Tibial artery (tissue), 4 donors: ENCODE results near the gene CHRND.

Experiments
- DNase-seq, 2 donors: peaks; one replicate each; pipeline ENCODE4 v3.0.0-alpha.2; 2019
- H3K27ac ChIP-seq, 2 donors: fragments of 200-600 bp; sonication (generic) in 1 of 2; 1 replicate in 1 of 2; 2 replicates in 1 of 2; pipeline ENCODE4 v1.5.1; 2018 to 2019; ENCODE audit warnings: mild to moderate bottlenecking in 1 of 2
- H3K27me3 ChIP-seq, 2 donors: fragments of 200-600 bp; sonication (generic) in 1 of 2; one replicate each; pipeline versions ENCODE4 v1.5.1 to v1.6.0; 2016 to 2019
- H3K36me3 ChIP-seq, 3 donors: fragments of 200-600 bp; sonication (generic) in 2 of 3; one replicate each; pipeline ENCODE4 v1.5.1; 2016 to 2019; ENCODE audit warnings: mild to moderate bottlenecking in 2 of 3
- H3K4me1 ChIP-seq, 4 donors: fragments of 200-600 bp; sonication (generic) in 2 of 4; 1 replicate in 3 of 4; 2 replicates in 1 of 4; pipeline ENCODE4 v1.5.1; 2016 to 2019
- H3K4me3 ChIP-seq, 2 donors: fragments of 200-600 bp; sonication (generic) in 1 of 2; 1 replicate in 1 of 2; 2 replicates in 1 of 2; pipeline ENCODE4 v1.5.1; 2018 to 2019; ENCODE audit warnings: mild to moderate bottlenecking in 2 of 2
- H3K9me3 ChIP-seq, 3 donors: fragments of 200-600 bp; sonication (generic) in 1 of 3; one replicate each; pipeline ENCODE4 v1.5.1; 2016 to 2019
- intact Hi-C: fragments of 100-400 bp; cut with DNase I; formaldehyde crosslinking; loops from one replicate; pipeline ENCODE4 v1.15.0; 2023; ENCODE audit warnings: low total_unique reads
- TF ChIP-seq, protein P1 (sequence below), 2 experiments: fragments of 200-600 bp in 1 of 2; fragments of 450-650 bp in 1 of 2; IDR thresholded peaks; one replicate each; pipeline ENCODE4 v1.5.1; 2017 to 2019; ENCODE audit warnings: antibody characterized with exemption in 2 of 2, mild to moderate bottlenecking in 1 of 2, moderate library complexity in 1 of 2

Gene CHRND

DNA sequence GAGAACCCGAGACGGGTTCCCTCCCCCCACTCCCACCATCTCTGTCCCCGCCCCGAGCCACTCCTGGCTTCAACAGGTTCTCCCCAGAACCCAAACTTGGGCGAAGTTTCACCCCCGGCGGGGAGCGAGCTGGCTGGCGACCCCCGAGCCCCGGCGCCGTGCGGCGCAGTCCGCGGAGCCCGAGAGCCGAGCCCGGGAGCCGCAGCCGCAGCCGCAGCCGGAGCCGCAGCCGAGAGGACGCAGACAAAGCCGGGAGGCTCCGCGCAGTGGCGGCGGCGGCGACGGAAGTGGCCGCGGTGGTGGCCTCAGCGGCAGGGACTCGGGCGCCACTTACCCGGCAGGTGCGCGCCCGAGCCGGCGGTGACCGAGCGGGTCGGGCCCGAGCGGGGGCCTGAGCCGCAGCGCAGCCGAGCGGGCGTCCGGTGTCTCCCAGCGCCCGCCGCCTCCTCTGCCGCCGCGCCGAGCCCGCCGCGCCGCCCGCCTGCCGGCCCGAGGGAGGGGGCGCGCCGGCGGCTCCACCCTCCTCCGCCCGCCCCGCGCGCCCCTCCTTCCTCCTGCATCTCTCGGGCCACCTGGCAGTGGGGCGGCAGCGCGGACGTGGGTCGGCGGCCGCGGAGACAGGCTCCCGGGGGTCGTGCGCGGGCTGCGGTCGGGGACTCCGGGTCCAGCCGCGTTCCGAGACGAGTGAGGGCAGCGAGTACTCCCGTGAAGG lies 38.4 kb upstream of the CHRND start, which contains the start of gene ECEL1:
TSS of gene ECEL1 (minus strand) at position 450 of the 712 bp plus-strand sequence. CDS start 1,181 bp downstream, outside the sequence.
- Histone ChIP-seq H3K27ac (no peak within 1 kb of the TSS), H3K4me1 (peaks cover 0 to 25% (median 15%) of the 10 kb centered on the region in 4 donors), H3K9me3 (no peaks in the 10 kb centered on the region), H3K36me3 (no peaks in the 10 kb centered on the region), H3K4me3 (peak within 1 kb of the TSS in 1 of 2 donors; percentile 26), H3K27me3 (peaks cover 0 to 84% of the 10 kb centered on the region in 2 donors)
- peak in 1 of 2 donors; percentile 37 for DNase-seq
- intact Hi-C loops = no loop called here
- TF ChIP-seq, protein P1, sequence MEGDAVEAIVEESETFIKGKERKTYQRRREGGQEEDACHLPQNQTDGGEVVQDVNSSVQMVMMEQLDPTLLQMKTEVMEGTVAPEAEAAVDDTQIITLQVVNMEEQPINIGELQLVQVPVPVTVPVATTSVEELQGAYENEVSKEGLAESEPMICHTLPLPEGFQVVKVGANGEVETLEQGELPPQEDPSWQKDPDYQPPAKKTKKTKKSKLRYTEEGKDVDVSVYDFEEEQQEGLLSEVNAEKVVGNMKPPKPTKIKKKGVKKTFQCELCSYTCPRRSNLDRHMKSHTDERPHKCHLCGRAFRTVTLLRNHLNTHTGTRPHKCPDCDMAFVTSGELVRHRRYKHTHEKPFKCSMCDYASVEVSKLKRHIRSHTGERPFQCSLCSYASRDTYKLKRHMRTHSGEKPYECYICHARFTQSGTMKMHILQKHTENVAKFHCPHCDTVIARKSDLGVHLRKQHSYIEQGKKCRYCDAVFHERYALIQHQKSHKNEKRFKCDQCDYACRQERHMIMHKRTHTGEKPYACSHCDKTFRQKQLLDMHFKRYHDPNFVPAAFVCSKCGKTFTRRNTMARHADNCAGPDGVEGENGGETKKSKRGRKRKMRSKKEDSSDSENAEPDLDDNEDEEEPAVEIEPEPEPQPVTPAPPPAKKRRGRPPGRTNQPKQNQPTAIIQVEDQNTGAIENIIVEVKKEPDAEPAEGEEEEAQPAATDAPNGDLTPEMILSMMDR (IDR thresholded peaks at IDR 0.05) = no peak

DNA sequence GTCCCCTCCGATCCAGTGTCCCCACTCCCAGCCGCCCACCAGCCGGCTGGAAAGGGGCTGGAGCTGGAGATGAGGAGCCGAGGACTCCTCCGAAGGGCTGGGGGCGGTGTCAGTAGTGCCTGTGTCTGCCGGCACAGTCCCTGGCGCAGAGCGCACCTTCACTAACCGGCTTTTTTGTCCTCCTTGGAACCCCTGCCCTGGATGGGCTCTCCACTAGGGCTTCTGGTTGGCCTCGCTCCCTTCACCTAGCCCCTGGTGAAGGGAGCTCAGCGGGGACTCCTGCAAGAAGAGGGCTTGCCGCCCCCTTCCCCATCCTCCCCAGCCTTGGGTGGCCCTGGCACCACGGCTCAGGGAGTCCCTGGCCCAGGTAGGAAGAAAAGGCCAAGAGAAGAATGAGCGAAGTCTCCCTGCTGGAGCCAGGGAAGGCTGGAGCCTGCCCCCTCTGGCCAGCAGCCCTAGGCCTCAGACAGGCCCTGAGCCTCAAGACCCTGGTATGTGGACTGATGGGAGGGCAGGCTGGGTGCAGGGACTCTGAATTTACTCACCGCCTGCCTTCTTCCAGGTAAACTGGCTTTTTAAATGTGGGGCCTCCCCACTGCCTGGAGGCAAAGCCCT lies 37.8 kb upstream of the CHRND start:
- no peak overlapping the region for H3K4me3 ChIP-seq
- H3K36me3 ChIP-seq = no peaks in the 10 kb centered on the region
- TF ChIP-seq, protein P1 (IDR thresholded peaks at IDR 0.05) = no peak
- H3K27me3 ChIP-seq = peaks cover 0 to 77% of the 10 kb centered on the region in 2 donors
- no peak for DNase-seq
- no peak overlapping the region for H3K27ac ChIP-seq
- no peaks in the 10 kb centered on the region for H3K9me3 ChIP-seq
- intact Hi-C loops = no loop called here
- H3K4me1 ChIP-seq = peaks cover 0 to 25% (median 15%) of the 10 kb centered on the region in 4 donors

DNA sequence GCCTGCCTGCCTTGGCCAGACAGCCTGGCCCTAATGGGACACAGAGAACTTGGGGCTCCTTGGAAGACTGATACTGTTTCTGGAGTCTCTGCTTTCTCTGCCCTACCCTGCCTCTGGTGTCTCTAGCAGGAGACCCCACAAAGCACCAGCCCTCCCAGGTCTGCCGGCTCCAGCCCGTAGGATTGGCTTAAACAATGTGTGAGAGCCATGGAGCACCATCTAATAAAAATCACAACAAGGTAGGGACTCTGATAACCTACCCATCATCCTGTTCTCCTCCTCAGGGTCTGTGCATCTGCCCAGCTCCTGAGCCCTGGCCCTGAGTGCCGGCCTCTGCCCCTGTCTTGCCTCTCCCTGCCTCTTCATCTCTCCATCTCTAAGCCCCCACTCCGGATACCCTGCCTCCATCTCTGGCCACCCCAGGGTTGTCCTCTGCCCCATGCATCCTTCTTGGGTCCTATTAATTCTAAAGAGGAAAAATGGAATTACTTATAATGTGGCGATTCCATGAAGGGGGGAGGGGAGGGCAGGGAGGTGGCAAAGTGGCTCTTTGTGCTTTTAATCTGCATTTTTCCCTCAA lies 37.1 kb upstream of the CHRND start:
- peaks cover 0 to 71% of the 10 kb centered on the region in 2 donors for H3K27me3 ChIP-seq

DNA sequence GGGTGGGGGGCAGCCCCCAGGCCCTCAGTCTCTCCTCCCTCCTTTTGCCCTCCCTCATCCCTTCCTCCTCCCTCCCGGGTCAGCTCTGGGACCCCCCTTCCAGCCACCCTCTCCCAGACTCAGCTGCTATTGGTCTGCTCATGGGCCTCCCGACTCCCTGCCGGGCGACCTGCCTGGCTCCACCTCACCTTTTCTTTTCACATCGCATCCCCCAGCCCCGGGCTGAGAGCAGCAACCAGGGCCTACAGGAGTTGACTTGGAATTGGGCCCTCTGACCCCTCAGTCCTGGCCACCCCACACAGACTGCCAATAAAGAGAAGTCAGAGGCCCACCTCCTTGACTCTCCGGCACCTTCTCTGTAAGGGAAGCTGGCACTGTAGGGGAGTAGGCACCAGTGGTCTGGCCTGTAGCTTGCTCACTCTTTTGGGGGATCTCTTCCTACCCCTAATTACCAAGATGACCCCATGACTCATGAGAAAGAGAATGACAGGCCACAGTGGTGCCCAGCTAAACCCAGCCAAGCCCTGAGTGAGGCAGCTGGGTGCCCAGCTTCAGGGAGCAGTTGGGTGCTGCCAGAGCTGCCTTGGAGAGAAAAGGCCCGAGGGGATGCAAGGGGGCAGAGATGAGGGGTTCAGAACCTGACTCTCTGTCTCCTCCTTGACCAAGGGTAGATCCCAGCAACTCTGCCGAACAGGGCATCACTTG lies 36.3 kb upstream of the CHRND start:
- H3K9me3 ChIP-seq = no peaks in the 10 kb centered on the region
- H3K27me3 ChIP-seq = peaks cover 0 to 62% of the 10 kb centered on the region in 2 donors

More for the DNA sequence above, 37.1 kb upstream of the CHRND start:
- no peak overlapping the region for H3K4me3 ChIP-seq
- no peak overlapping the region for H3K27ac ChIP-seq
- DNase-seq = peak in 1 of 2 donors; percentile 33
- no peaks in the 10 kb centered on the region for H3K9me3 ChIP-seq
- intact Hi-C loops = no loop called here
- H3K4me1 ChIP-seq = peaks cover 0 to 25% (median 15%) of the 10 kb centered on the region in 4 donors
- TF ChIP-seq, protein P1 (IDR thresholded peaks at IDR 0.05) = no peak
- H3K36me3 ChIP-seq = no peaks in the 10 kb centered on the region

More for the DNA sequence above, 36.3 kb upstream of the CHRND start:
- H3K4me3 ChIP-seq = no peak overlapping the region
- intact Hi-C loops = no loop called here
- DNase-seq = peak in 1 of 2 donors; percentile 53
- H3K36me3 ChIP-seq = no peaks in the 10 kb centered on the region
- H3K27ac ChIP-seq = no peak overlapping the region
- H3K4me1 ChIP-seq = peaks cover 0 to 25% (median 15%) of the 10 kb centered on the region in 4 donors
- TF ChIP-seq, protein P1 (IDR thresholded peaks at IDR 0.05) = no peak
